IPS-NIHi7 (cell line): ENCODE measurements around the gene BBOX1.
"Not testable (repeated sequence)": the region's sequence is repeated elsewhere in the genome, so short reads cannot be mapped to it uniquely, and the experiment has no call there.

ENCODE experiments used
- DNase-seq: peaks from one replicate; pipeline ENCODE4 v3.0.0; 2012; ENCODE audit warnings: mixed read lengths; ENCODE audit errors: extremely low spot score

Gene BBOX1

GRCh38 chr11:27040302-27041115 lies at the start of gene BBOX1:
TSS of gene BBOX1 (plus strand) at chr11:27040815. CDS start at chr11:27055431, 14,616 bp downstream.
- DNase-seq: no peak

- no peak for DNase-seq
Measured at GRCh38 chr11:26992031-26992541, 48.5 kb upstream of the BBOX1 start.

DNA sequence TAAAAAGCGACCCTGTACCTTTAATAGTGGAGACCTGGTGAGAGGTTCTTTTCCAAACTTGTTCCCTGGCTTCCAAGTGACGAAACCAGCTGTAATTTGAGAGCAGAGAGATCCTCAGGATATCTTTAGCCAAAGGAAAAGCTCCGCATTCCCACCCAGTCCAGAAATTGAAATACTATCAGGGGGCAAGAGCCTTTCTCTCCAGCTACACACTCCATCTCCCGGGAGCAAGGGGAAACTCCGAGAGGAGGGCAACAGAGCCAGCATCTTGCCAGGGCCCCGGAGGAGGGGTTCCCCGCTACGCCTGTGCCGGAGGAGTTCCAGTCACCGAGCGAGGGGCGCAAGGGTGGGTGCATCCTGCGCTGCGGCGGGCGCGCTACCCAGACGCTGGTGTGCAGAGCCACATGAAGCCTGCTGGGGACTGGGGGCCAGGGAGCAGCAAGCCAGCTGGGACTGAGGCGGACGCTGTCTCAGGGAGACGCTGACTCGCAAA lies 46.6 kb upstream of the BBOX1 start, which contains the start of gene FIBIN:
TSS of gene FIBIN (plus strand) at position 148 of the 493 bp plus-strand sequence. CDS start 415 bp downstream, outside the sequence.
- peak; percentile 50 for DNase-seq

DNA sequence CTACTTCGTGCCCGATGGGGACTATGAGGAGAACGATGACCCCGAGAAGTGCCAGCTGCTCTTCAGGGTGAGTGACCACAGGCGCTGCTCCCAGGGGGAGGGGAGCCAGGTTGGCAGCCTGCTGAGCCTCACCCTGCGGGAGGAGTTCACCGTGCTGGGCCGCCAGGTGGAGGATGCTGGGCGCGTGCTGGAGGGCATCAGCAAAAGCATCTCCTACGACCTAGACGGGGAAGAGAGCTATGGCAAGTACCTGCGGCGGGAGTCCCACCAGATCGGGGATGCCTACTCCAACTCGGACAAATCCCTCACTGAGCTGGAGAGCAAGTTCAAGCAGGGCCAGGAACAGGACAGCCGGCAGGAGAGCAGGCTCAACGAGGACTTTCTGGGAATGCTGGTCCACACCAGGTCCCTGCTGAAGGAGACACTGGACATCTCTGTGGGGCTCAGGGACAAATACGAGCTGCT lies 46.0 kb upstream of the BBOX1 start:
- DNase-seq: peak; percentile 16

- DNase-seq: no peak
Measured at GRCh38 chr11:26995701-26996460, 44.7 kb upstream of the BBOX1 start.

GRCh38 chr11:26997378-26997777 lies 43.2 kb upstream of the BBOX1 start:
- no peak for DNase-seq

DNA sequence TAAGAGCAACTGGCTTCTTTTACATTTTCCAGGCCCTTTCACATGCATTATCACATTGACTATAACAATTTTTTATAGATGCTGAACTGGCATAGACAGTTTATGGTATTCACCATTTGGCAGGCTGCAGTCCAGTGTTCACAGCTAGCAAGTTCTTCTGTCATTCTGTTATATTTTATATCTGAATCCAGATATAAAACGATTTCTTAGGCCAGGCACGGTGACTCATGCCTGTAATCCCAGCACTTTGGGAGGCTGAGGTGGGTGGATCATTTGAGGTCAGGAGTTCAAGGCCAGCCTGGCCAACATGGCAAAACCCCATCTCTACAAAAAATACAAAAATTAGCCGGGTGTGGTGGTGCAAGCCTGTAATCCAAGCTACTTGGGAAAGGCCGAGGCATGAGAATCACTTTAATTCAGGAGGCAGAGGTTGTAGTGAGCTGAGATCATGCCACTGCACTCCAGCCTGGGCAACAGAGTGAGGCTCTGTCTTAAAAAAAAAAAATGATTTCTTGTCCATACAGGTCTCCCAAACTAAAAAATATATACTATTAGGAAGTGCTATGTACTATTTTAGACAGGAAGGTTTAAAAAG lies 39.4 kb upstream of the BBOX1 start:
- DNase-seq: not testable (repeated sequence)

DNA sequence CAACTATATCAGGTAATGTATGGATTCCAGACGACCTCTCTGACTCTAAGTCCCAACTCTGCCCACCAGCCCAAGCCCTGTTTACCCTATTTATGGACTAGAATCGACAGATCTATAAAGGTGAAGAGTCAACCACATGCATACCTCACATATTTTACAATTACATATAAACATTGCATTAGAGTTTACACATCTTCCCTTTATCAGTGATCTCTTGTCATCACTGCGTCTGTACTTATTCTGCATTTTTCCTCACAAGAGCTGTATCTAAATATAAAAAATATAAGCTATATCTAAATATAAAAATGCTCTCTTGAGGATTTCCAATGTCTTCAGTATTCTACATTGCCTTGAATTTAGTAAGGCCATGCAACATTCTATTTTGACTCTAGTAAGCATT lies 38.2 kb upstream of the BBOX1 start:
- no peak for DNase-seq

DNA sequence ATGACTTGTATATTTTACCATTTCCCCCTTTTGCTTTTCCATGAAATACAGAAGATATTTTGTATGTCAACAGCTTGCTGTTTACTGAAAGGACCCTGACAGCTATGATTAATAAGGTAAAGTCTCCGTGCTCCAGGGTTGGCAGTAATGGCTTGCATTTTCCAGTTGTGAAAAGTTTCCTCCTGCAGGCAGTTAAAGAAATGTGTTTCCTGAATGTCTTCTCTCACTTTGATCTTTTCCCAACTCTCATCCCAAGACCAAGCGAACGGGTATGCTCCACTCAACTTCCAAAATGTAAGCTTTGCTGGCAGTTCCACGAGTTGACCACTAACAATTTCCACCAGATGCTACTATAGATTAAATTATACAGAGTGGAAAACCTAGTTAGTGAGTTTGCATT lies 37.8 kb upstream of the BBOX1 start:
- DNase-seq: no peak

GRCh38 chr11:27004103-27004502 lies 36.5 kb upstream of the BBOX1 start:
- DNase-seq: no peak

DNA sequence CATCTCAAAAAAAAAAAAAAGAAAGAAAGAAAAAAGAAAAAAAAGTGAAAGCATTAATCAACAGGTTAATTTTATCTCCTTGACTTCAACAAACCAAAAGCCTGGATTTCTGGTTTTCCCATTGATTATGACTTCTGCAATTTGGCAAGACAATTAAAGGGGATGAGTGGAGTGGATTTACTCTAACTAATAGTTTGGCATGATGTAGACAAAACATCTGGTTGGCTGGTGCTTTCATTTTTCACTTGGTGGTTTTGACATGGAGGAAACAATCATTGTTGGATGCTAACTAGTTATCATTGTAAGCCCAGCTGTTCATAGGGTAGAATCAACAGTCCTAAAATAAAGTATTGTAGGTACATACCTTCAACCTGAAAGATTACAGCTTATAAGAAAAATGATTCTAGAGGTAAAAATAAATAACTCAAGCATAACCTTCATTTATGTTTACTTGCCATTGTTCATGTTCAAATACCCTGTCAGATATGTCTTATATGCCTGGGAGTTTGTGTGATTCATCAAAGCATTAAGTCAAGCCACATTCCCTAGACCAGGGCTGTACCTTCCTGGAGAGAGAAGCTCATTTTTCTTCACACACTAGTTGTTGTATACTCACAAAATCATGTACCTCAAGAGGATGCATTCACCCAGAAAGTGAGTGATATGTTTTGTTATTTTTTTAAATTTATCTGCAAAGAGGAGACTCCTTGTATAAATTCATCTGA lies 31.6 kb upstream of the BBOX1 start:
- DNase-seq: no peak

DNA sequence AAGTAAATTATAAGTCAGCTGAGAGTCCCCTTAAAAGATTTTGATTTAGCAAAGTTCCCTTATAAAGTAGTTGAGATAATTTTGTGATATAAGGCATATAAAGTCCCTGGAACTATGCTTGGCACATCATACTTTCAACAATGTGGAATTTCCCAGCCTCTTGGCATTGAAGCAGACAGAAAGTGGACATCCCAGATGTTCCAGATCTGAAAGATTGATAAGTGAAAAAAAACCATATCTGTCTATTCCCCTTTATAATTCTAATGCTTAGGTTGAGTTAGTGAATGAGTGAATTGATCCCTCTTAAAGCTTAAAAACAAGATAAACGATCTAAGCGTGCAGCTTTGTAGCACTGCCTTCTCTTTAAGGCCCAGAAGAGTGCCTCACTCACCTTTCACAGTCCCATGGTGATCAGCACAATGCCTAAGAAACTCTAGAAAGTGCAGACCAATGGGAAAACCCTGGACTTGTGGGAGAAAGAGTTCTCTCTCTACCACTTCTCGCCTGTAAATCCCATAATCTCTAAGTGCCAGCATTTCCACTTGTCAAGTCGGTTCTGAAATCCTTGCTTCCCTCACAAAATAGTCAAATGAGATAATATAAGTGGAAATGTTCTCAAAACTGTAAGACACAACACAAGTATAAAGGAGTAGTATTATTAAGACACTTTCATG lies 28.9 kb upstream of the BBOX1 start:
- DNase-seq: no peak

DNA sequence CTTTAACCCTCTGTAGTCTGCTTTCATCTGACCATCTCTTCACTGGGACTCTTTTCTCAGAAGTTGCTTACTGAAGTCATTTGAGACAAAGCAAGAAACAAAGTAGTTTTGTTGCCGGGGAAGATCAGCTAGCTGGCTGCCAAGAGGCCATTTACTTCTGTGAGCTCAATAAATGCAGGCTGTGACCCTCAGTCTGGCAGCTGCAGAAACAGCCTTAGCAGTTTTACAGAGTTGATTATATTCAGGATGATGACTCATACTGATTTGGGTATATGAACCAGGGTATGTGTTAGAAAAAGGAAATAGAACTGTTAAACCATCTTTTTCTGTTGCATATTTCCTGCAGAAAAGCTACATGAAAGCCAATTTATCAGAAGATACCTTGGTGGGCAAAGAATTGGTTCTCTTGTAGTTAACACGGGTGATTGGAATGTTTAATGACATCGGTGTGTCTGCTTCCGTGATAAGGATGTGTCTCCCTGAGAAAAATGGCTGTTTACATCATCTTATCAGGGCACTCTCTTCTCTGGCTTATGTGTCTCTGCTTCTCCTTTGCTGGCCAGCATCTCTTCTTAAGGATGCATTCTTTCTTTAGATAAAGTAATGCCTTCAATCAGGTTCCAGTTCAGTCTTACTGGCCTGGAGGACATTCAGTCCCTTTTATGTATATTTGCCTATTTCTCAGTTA lies 28.2 kb upstream of the BBOX1 start:
- DNase-seq: no peak

- DNase-seq: no peak
Measured at GRCh38 chr11:27013781-27014361, 26.7 kb upstream of the BBOX1 start.

DNA sequence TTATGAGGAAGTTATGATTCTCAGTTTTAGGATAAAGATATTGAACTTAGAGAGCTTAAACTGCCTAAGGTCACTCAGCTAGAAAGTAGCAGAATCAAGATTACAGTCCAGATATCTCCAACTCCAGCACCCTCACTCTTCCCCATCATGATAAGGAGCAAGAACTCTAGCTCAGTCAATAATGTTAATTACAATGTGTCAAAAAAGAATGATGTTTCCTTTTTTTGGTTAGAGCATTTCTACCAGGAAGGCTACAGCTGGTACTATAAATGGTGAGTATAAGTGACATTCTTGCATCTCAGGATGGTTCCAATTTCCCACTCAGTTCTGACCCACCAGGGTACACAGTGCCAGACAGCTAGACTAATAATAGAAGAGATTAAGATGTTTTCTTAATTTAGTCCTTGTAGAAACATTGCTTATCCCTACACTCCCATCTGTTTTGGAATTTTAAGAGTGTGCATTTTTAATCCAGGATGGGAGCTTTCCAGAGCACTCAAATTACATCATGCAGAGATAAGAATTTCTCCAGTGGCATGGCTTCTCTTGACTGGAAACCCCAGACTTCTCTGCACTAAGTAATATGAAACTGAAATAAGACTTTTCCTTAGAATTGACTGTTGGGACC lies 21.6 kb upstream of the BBOX1 start:
- no peak for DNase-seq

GRCh38 chr11:27020751-27021150 lies 19.9 kb upstream of the BBOX1 start:
- no peak for DNase-seq

DNA sequence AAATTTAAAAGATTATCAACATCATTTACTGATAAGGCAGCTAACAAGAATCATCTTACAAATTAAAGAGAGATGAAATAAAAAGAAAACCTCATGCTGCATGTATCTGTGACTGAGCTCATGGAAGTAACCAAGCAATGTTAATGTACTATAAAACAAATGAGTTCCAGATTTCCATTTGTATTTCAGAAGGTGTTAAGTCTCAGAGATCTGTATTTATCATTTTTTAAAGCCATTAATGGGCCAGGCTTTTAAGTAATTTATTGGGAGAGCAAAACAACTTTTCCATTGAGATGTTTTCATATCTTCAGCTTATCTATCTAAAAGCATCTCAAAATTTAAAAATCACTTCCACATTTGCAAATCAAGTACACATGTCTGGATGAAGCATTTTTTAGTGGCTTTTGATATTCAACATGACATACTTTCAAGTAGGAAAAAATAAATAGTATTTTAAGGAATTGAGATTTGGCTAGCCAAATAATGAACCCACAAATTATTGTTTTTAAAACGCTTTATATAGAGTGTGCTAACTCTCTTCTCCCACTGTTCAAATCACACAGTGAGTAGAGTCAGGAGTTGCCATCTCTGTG lies 17.9 kb upstream of the BBOX1 start:
- no peak for DNase-seq

- DNase-seq: no peak
Measured at GRCh38 chr11:27024865-27025264, 15.8 kb upstream of the BBOX1 start.
